Duodenal mucosa (tissue), 2 donors: Measurements from ENCODE around the gene GRID2.

Experiments
- H3K27ac ChIP-seq: one replicate; pipeline ENCODE4 v1.7.0; 2013; ENCODE audit warnings: low read depth, low read length
- H3K27me3 ChIP-seq, 2 donors: one replicate each; pipeline ENCODE4 v1.7.0; 2013; ENCODE audit warnings: low read length in 2 of 2, control low read depth in 1 of 2; ENCODE audit not compliant: insufficient read depth in 2 of 2, control insufficient read depth in 1 of 2
- H3K36me3 ChIP-seq, 2 donors: one replicate each; pipeline ENCODE4 v1.7.0; 2013; ENCODE audit warnings: low read length in 2 of 2, control low read depth in 1 of 2; ENCODE audit not compliant: insufficient read depth in 2 of 2, control insufficient read depth in 1 of 2
- H3K4me1 ChIP-seq, 2 donors: one replicate each; pipeline ENCODE4 v1.7.0; 2013; ENCODE audit warnings: low read length in 2 of 2, control low read depth in 1 of 2; ENCODE audit not compliant: insufficient read depth in 2 of 2, control insufficient read depth in 1 of 2
- H3K4me3 ChIP-seq, 2 donors: one replicate each; pipeline ENCODE4 v1.7.0; 2013; ENCODE audit warnings: low read length in 2 of 2, low read depth in 1 of 2
- H3K9ac ChIP-seq, 2 donors: one replicate each; pipeline ENCODE4 v1.7.0; 2013; ENCODE audit warnings: low read length in 2 of 2, low read depth in 1 of 2
- H3K9me3 ChIP-seq, 2 donors: one replicate each; pipeline ENCODE4 v1.7.0; 2013; ENCODE audit warnings: low read length in 2 of 2, control low read depth in 1 of 2; ENCODE audit not compliant: control insufficient read depth in 1 of 2

The GRID2 gene

GRCh38 chr4:93407493-93408275, 1103.9 kb downstream of the GRID2 start:
- Histone ChIP-seq H3K4me1 (peaks cover 0 to 22% of the 10 kb centered on the region in 2 donors), H3K9ac (no peak overlapping the region), H3K9me3 (no peaks in the 10 kb centered on the region), H3K36me3 (no peaks in the 10 kb centered on the region), H3K27ac (no peak overlapping the region), H3K27me3 (no peaks in the 10 kb centered on the region), H3K4me3 (no peak overlapping the region)

DNA sequence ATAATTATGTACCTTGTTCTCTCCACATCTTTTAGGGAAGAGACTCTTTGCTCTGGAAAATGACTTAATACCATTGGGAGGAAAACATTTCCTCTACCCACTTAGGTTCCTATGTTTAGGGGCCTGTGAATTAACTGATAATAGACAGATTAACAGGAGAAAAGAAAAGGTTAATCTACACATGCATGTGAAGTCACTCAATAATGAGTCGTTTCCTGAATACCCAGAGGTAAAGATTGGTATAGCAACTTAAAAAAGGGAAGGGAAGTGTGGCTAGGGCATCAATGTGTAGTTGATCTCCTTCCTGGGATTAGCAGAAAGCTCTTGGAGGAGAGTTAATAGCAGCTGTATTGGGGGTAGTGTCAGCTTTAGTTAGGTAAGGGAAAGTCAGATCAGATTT, 1105.3 kb downstream of the GRID2 start:
- no peak overlapping the region for H3K9ac ChIP-seq
- H3K27ac ChIP-seq: no peak overlapping the region
- no peak overlapping the region for H3K4me3 ChIP-seq
- no peaks in the 10 kb centered on the region for H3K9me3 ChIP-seq
- no peaks in the 10 kb centered on the region for H3K27me3 ChIP-seq
- no peaks in the 10 kb centered on the region for H3K36me3 ChIP-seq
- H3K4me1 ChIP-seq: peaks cover 0 to 22% of the 10 kb centered on the region in 2 donors

DNA sequence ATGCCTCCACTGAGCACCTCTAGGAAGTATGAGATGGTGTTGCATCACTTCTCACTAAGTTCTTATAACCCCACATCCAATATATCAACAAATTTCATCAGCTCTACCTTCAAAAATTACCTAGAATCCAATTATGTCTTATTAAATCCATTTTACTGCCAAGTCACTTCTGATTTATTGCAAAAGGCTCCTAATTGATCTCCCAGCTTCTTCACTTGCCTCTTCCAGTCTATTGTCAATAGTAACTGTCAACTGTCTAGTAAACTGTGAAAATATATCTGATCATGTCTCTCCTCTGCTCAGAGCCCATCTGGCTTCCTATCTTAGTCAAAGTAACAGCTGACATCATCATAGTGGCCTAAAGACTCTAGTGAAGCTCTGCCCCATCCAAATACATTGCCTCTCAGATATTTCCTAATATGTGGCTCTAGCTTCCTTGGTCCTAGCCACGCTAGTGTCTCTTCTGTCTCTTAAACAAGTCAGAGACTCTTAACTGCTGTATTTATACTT, 1110.3 kb downstream of the GRID2 start:
- H3K9ac ChIP-seq: no peak overlapping the region
- no peaks in the 10 kb centered on the region for H3K27me3 ChIP-seq
- H3K36me3 ChIP-seq: no peaks in the 10 kb centered on the region
- H3K27ac ChIP-seq: no peak overlapping the region
- no peak overlapping the region for H3K4me3 ChIP-seq
- H3K4me1 ChIP-seq: peaks cover 0 to 1% of the 10 kb centered on the region in 2 donors
- no peaks in the 10 kb centered on the region for H3K9me3 ChIP-seq

DNA sequence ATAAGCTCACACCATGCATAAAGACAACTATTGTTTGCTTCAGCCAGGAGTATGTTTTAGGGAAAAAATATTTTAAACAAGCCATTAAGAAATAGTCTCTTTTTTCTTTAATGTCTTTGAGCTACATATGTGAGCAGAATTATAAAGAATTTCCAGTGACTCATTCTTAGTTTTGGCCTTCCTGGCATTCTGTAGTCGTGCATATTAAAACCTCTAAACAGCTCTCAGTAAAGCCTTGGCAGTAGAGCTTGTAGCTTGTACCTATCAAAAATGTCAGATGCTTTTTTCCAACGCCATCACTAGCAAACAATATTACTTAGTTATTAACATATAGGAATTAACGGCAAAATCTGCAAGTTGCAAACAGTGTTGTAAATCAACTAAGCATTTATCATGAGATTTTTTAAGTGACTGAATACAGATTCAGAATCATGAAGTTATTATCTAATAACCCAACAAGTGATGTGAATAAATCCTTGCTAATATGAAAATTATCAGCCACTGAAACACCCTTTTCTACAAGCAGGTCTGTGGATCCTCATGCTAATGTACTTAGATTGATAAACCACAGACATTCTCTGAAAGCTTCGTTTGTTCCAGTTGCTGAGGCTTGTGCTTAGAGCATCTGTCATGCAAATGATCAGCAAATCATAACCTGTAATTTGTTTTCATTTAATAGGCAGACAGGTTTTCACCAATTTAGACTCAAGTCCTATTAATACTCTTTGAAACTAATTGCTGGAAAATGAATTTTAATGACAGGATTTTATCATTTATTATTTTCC, 1112.8 kb downstream of the GRID2 start:
- no peak overlapping the region for H3K4me3 ChIP-seq
- H3K4me1 ChIP-seq: no peaks in the 10 kb centered on the region
- H3K9ac ChIP-seq: no peak overlapping the region
- no peak overlapping the region for H3K27ac ChIP-seq
- no peaks in the 10 kb centered on the region for H3K9me3 ChIP-seq
- H3K36me3 ChIP-seq: no peaks in the 10 kb centered on the region
- no peaks in the 10 kb centered on the region for H3K27me3 ChIP-seq

GRCh38 chr4:93431371-93431770, 1127.6 kb downstream of the GRID2 start:
- H3K36me3 ChIP-seq: no peaks in the 10 kb centered on the region
- no peaks in the 10 kb centered on the region for H3K27me3 ChIP-seq
- no peaks in the 10 kb centered on the region for H3K4me1 ChIP-seq
- H3K4me3 ChIP-seq: no peak overlapping the region
- H3K9me3 ChIP-seq: no peaks in the 10 kb centered on the region
- no peak overlapping the region for H3K27ac ChIP-seq
- H3K9ac ChIP-seq: no peak overlapping the region

- Histone ChIP-seq H3K9me3 (no peaks in the 10 kb centered on the region), H3K36me3 (no peaks in the 10 kb centered on the region), H3K4me3 (no peak overlapping the region), H3K9ac (no peak overlapping the region), H3K4me1 (no peaks in the 10 kb centered on the region), H3K27ac (no peak overlapping the region), H3K27me3 (no peaks in the 10 kb centered on the region)
These were observed 1130.1 kb downstream of the GRID2 start for GRCh38 chr4:93433840-93434239.

GRCh38 chr4:93436000-93436626, 1132.3 kb downstream of the GRID2 start:
- Histone ChIP-seq H3K36me3 (no peaks in the 10 kb centered on the region), H3K4me3 (no peak overlapping the region), H3K9ac (no peak overlapping the region), H3K9me3 (no peaks in the 10 kb centered on the region), H3K27ac (no peak overlapping the region), H3K27me3 (no peaks in the 10 kb centered on the region), H3K4me1 (no peaks in the 10 kb centered on the region)

GRCh38 chr4:93437991-93438390, 1134.2 kb downstream of the GRID2 start:
- no peaks in the 10 kb centered on the region for H3K36me3 ChIP-seq
- H3K27me3 ChIP-seq: no peaks in the 10 kb centered on the region
- H3K9ac ChIP-seq: no peak overlapping the region
- no peaks in the 10 kb centered on the region for H3K4me1 ChIP-seq
- no peak overlapping the region for H3K27ac ChIP-seq
- H3K4me3 ChIP-seq: no peak overlapping the region
- no peaks in the 10 kb centered on the region for H3K9me3 ChIP-seq

DNA sequence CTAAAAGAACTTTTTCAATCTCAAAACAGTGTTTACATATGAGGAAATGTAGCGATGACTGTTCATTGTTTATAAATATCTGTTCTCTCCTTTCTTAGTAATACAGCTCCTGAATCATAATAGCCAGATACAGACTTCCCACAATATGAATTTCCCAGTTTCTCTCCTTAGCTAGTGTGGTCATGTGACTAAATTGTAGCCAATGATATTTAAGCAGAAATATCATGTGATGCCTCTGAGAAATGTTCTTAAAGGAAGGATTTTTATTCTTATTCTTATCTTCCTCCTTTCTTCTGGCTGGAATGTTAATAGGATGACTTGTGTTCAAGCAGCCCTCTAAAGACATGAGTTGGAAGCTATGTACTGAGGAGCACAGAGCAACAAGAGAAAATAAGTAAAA, 1141.1 kb downstream of the GRID2 start:
- no peaks in the 10 kb centered on the region for H3K36me3 ChIP-seq
- H3K4me1 ChIP-seq: no peaks in the 10 kb centered on the region
- H3K4me3 ChIP-seq: no peak overlapping the region

GRCh38 chr4:93446038-93446437, 1142.3 kb downstream of the GRID2 start:
- H3K4me3 ChIP-seq: no peak overlapping the region
- H3K9ac ChIP-seq: no peak overlapping the region
- no peaks in the 10 kb centered on the region for H3K4me1 ChIP-seq
- H3K36me3 ChIP-seq: no peaks in the 10 kb centered on the region
- H3K9me3 ChIP-seq: no peaks in the 10 kb centered on the region
- H3K27me3 ChIP-seq: no peaks in the 10 kb centered on the region
- H3K27ac ChIP-seq: no peak overlapping the region

More for the DNA sequence above, 1141.1 kb downstream of the GRID2 start:
- Histone ChIP-seq H3K9ac (no peak overlapping the region), H3K27ac (no peak overlapping the region), H3K27me3 (no peaks in the 10 kb centered on the region), H3K9me3 (no peaks in the 10 kb centered on the region)
